ENCODE measurements around the gene RGS17. TPM values are rescaled to one million over a fixed set of nuclear protein-coding genes. Genes with fewer than 3 reads are reported as not detected.

The RGS17 gene
- total and polyA plus RNA-seq, 4 donors = 8.9 to 40.8 (median 24.1) TPM

- no peaks in the 10 kb centered on the region for H3K36me3 ChIP-seq (ENCODE audit: control insufficient read depth, insufficient read depth, low read length)
- no peaks in the 10 kb centered on the region for H3K4me1 ChIP-seq (ENCODE audit: control insufficient read depth, insufficient read depth, low read length)
- H3K4me3 ChIP-seq (ENCODE audit: low read depth, low read length) = no peak overlapping the region
- DNase-seq (ENCODE audit: low read depth in 4 of 6, low spot score in 6 of 6) = no peak
- WGBS (ENCODE audit: insufficient coverage) = no CpG with 5 or more reads among the region's 5 CpGs
- H3K27ac ChIP-seq (ENCODE audit: low read depth, low read length) = no peak overlapping the region
- no peaks in the 10 kb centered on the region for H3K27me3 ChIP-seq (ENCODE audit: control insufficient read depth, insufficient read depth, low read length)
- H3K9me3 ChIP-seq (ENCODE audit: control insufficient read depth, insufficient read depth, low read length) = no peaks in the 10 kb centered on the region
Measured at GRCh38 chr6:153076431-153076830, 54.7 kb downstream of the RGS17 start.

GRCh38 chr6:153074761-153075160 lies 56.3 kb downstream of the RGS17 start:
- no peaks in the 10 kb centered on the region for H3K36me3 ChIP-seq (ENCODE audit: control insufficient read depth, insufficient read depth, low read length)

GRCh38 chr6:153073841-153074240 lies 57.2 kb downstream of the RGS17 start:
- DNase-seq (ENCODE audit: low read depth in 4 of 6, low spot score in 6 of 6) = no peak
- Histone ChIP-seq H3K9me3 (ENCODE audit: control insufficient read depth, insufficient read depth, low read length) (no peaks in the 10 kb centered on the region), H3K4me3 (ENCODE audit: low read depth, low read length) (no peak overlapping the region), H3K4me1 (ENCODE audit: control insufficient read depth, insufficient read depth, low read length) (no peaks in the 10 kb centered on the region), H3K27ac (ENCODE audit: low read depth, low read length) (no peak overlapping the region), H3K36me3 (ENCODE audit: control insufficient read depth, insufficient read depth, low read length) (no peaks in the 10 kb centered on the region), H3K27me3 (ENCODE audit: control insufficient read depth, insufficient read depth, low read length) (no peaks in the 10 kb centered on the region)
- WGBS (ENCODE audit: insufficient coverage) = 100% methylated on average over 2 of the region's 4 CpGs

More at GRCh38 chr6:153074761-153075160, 56.3 kb downstream of the RGS17 start:
- WGBS (ENCODE audit: insufficient coverage) = no CpG with 5 or more reads among the region's 3 CpGs
- no peak overlapping the region for H3K27ac ChIP-seq (ENCODE audit: low read depth, low read length)
- no peaks in the 10 kb centered on the region for H3K9me3 ChIP-seq (ENCODE audit: control insufficient read depth, insufficient read depth, low read length)
- H3K4me3 ChIP-seq (ENCODE audit: low read depth, low read length) = no peak overlapping the region
- no peaks in the 10 kb centered on the region for H3K27me3 ChIP-seq (ENCODE audit: control insufficient read depth, insufficient read depth, low read length)
- no peak for DNase-seq (ENCODE audit: low read depth in 4 of 6, low spot score in 6 of 6)
- H3K4me1 ChIP-seq (ENCODE audit: control insufficient read depth, insufficient read depth, low read length) = no peaks in the 10 kb centered on the region

- DNase-seq (ENCODE audit: low read depth in 4 of 6, low spot score in 6 of 6) = no peak
- no peaks in the 10 kb centered on the region for H3K27me3 ChIP-seq (ENCODE audit: control insufficient read depth, insufficient read depth, low read length)
- H3K4me3 ChIP-seq (ENCODE audit: low read depth, low read length) = no peak overlapping the region
- peaks cover 4% of the 10 kb centered on the region for H3K9me3 ChIP-seq (ENCODE audit: control insufficient read depth, insufficient read depth, low read length)
- no peaks in the 10 kb centered on the region for H3K4me1 ChIP-seq (ENCODE audit: control insufficient read depth, insufficient read depth, low read length)
- no peaks in the 10 kb centered on the region for H3K36me3 ChIP-seq (ENCODE audit: control insufficient read depth, insufficient read depth, low read length)
- no peak overlapping the region for H3K27ac ChIP-seq (ENCODE audit: low read depth, low read length)
- WGBS (ENCODE audit: insufficient coverage) = no CpG with 5 or more reads among the region's 7 CpGs
Measured at GRCh38 chr6:153070756-153071155, 60.3 kb downstream of the RGS17 start.

GRCh38 chr6:153069897-153070296 lies 61.2 kb downstream of the RGS17 start:
- Histone ChIP-seq H3K9me3 (ENCODE audit: control insufficient read depth, insufficient read depth, low read length) (peaks cover 4% of the 10 kb centered on the region), H3K27me3 (ENCODE audit: control insufficient read depth, insufficient read depth, low read length) (no peaks in the 10 kb centered on the region), H3K4me1 (ENCODE audit: control insufficient read depth, insufficient read depth, low read length) (no peaks in the 10 kb centered on the region), H3K36me3 (ENCODE audit: control insufficient read depth, insufficient read depth, low read length) (no peaks in the 10 kb centered on the region), H3K27ac (ENCODE audit: low read depth, low read length) (no peak overlapping the region), H3K4me3 (ENCODE audit: low read depth, low read length) (no peak overlapping the region)
- DNase-seq (ENCODE audit: low read depth in 4 of 6, low spot score in 6 of 6) = no peak

GRCh38 chr6:153065222-153065621 lies 65.9 kb downstream of the RGS17 start:
- H3K4me3 ChIP-seq (ENCODE audit: low read depth, low read length) = no peak overlapping the region
- no peaks in the 10 kb centered on the region for H3K36me3 ChIP-seq (ENCODE audit: control insufficient read depth, insufficient read depth, low read length)
- H3K9me3 ChIP-seq (ENCODE audit: control insufficient read depth, insufficient read depth, low read length) = peaks cover 6% of the 10 kb centered on the region
- no peaks in the 10 kb centered on the region for H3K27me3 ChIP-seq (ENCODE audit: control insufficient read depth, insufficient read depth, low read length)
- no peak for DNase-seq (ENCODE audit: low read depth in 4 of 6, low spot score in 6 of 6)
- no peaks in the 10 kb centered on the region for H3K4me1 ChIP-seq (ENCODE audit: control insufficient read depth, insufficient read depth, low read length)
- H3K27ac ChIP-seq (ENCODE audit: low read depth, low read length) = no peak overlapping the region

GRCh38 chr6:153063936-153064335 lies 67.1 kb downstream of the RGS17 start:
- Histone ChIP-seq H3K4me1 (ENCODE audit: control insufficient read depth, insufficient read depth, low read length) (no peaks in the 10 kb centered on the region), H3K27me3 (ENCODE audit: control insufficient read depth, insufficient read depth, low read length) (no peaks in the 10 kb centered on the region), H3K27ac (ENCODE audit: low read depth, low read length) (no peak overlapping the region), H3K9me3 (ENCODE audit: control insufficient read depth, insufficient read depth, low read length) (peaks cover 6% of the 10 kb centered on the region), H3K36me3 (ENCODE audit: control insufficient read depth, insufficient read depth, low read length) (no peaks in the 10 kb centered on the region), H3K4me3 (ENCODE audit: low read depth, low read length) (no peak overlapping the region)
- DNase-seq (ENCODE audit: low read depth in 4 of 6, low spot score in 6 of 6) = no peak

GRCh38 chr6:153062516-153062915 lies 68.6 kb downstream of the RGS17 start:
- Histone ChIP-seq H3K9me3 (ENCODE audit: control insufficient read depth, insufficient read depth, low read length) (peaks cover 4% of the 10 kb centered on the region), H3K27me3 (ENCODE audit: control insufficient read depth, insufficient read depth, low read length) (no peaks in the 10 kb centered on the region), H3K4me3 (ENCODE audit: low read depth, low read length) (no peak overlapping the region), H3K36me3 (ENCODE audit: control insufficient read depth, insufficient read depth, low read length) (no peaks in the 10 kb centered on the region), H3K27ac (ENCODE audit: low read depth, low read length) (no peak overlapping the region), H3K4me1 (ENCODE audit: control insufficient read depth, insufficient read depth, low read length) (no peaks in the 10 kb centered on the region)
- no peak for DNase-seq (ENCODE audit: low read depth in 4 of 6, low spot score in 6 of 6)
- 100% methylated on average over 1 of the region's 2 CpGs for WGBS (ENCODE audit: insufficient coverage)

GRCh38 chr6:153059757-153060156 lies 71.3 kb downstream of the RGS17 start:
- Histone ChIP-seq H3K9me3 (ENCODE audit: control insufficient read depth, insufficient read depth, low read length) (peaks cover 2% of the 10 kb centered on the region), H3K27me3 (ENCODE audit: control insufficient read depth, insufficient read depth, low read length) (no peaks in the 10 kb centered on the region), H3K4me3 (ENCODE audit: low read depth, low read length) (no peak overlapping the region), H3K4me1 (ENCODE audit: control insufficient read depth, insufficient read depth, low read length) (no peaks in the 10 kb centered on the region), H3K36me3 (ENCODE audit: control insufficient read depth, insufficient read depth, low read length) (no peaks in the 10 kb centered on the region), H3K27ac (ENCODE audit: low read depth, low read length) (no peak overlapping the region)
- no peak for DNase-seq (ENCODE audit: low read depth in 4 of 6, low spot score in 6 of 6)
- no CpG with 5 or more reads among the region's 1 CpG for WGBS (ENCODE audit: insufficient coverage)

GRCh38 chr6:153059311-153059710 lies 71.8 kb downstream of the RGS17 start:
- Histone ChIP-seq H3K27ac (ENCODE audit: low read depth, low read length) (no peak overlapping the region), H3K36me3 (ENCODE audit: control insufficient read depth, insufficient read depth, low read length) (no peaks in the 10 kb centered on the region), H3K27me3 (ENCODE audit: control insufficient read depth, insufficient read depth, low read length) (no peaks in the 10 kb centered on the region), H3K9me3 (ENCODE audit: control insufficient read depth, insufficient read depth, low read length) (peaks cover 2% of the 10 kb centered on the region), H3K4me1 (ENCODE audit: control insufficient read depth, insufficient read depth, low read length) (no peaks in the 10 kb centered on the region), H3K4me3 (ENCODE audit: low read depth, low read length) (no peak overlapping the region)
- no peak for DNase-seq (ENCODE audit: low read depth in 4 of 6, low spot score in 6 of 6)

- no peaks in the 10 kb centered on the region for H3K36me3 ChIP-seq (ENCODE audit: control insufficient read depth, insufficient read depth, low read length)
- peaks cover 2% of the 10 kb centered on the region for H3K9me3 ChIP-seq (ENCODE audit: control insufficient read depth, insufficient read depth, low read length)
- H3K4me1 ChIP-seq (ENCODE audit: control insufficient read depth, insufficient read depth, low read length) = no peaks in the 10 kb centered on the region
- H3K4me3 ChIP-seq (ENCODE audit: low read depth, low read length) = no peak overlapping the region
- no peak overlapping the region for H3K27ac ChIP-seq (ENCODE audit: low read depth, low read length)
- no peaks in the 10 kb centered on the region for H3K27me3 ChIP-seq (ENCODE audit: control insufficient read depth, insufficient read depth, low read length)
- DNase-seq (ENCODE audit: low read depth in 4 of 6, low spot score in 6 of 6) = no peak
- WGBS (ENCODE audit: insufficient coverage) = no CpG with 5 or more reads among the region's 4 CpGs
Measured at GRCh38 chr6:153058909-153059308, 72.2 kb downstream of the RGS17 start.

All from spinal cord (tissue), 10 donors.